Measurements from ENCODE around the gene TMEM120B.
"Not testable (repeated sequence)": the region's sequence is repeated elsewhere in the genome, so short reads cannot be mapped to it uniquely, and the experiment has no call there.

The TMEM120B gene

DNA sequence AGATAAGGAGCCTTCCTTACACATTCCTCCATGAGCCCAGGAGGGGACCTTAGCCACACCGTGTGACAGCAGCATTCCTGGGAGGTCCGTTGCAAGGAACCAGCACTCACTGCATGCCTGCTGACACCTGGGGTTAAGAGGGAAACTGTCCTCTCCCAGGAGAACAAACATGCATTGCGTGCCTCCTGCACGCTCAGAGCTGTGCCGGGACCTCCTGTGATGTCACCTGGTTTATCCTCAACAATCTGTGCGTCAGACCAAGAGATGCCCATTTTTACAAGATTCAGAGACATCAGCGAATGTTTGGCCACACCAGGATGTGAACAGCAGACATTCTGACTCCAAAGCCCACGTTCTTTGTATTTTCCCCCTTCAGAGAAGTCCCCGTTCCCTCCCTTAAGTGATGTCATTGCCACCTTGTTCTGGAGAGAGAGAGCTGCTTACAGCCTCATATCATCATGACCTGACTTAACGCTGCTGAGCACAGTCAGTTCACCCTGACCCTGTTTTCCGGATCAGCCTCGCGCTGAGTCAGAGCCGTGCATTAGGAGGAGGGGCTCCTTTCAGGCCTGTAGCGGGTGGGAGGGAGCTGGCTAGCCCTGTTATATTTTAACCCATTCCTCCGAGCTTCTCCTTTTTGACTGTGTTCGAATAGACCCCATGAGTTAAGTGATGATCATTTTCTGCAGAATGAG, 36.2 kb downstream of the TMEM120B start:
- DNase-seq, result no peak

DNA sequence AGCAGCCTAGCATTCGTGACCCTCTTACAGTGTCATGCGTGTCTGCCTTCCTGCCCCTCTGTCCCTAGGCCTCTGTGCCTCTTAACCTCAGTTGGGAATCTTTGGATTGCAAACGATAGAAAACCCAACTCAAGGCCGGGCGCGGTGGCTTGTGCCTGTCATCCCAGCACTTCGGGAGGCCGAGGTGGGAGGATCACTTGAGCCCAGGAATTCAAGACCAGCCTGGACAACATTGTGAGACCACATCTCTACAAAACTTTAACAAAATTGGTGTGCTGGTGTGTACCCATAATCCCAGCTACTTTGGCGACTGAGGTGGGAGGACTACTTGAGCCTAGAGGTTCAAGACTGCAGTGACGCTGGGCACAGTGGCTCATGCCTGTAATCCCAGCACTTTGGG, 36.7 kb downstream of the TMEM120B start:
- DNase-seq, result no peak

DNA sequence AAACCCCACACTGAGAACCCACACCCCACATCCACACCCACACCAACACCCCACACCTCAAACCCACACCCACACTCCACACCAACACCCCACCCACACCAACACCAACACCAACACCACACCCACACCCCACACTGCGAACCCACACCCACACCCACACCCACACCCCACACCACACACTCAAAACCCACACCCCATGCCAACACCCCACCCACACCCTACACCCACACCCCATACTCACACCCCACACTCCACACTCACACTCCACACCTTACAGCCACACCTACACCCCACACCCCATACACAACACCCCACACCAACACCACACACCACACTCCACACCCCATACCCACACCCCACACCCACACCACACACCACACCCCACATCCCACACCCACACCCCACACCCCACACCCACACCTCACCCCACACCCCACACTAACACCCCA, 38.0 kb downstream of the TMEM120B start:
- peak; percentile 41 for DNase-seq

DNA sequence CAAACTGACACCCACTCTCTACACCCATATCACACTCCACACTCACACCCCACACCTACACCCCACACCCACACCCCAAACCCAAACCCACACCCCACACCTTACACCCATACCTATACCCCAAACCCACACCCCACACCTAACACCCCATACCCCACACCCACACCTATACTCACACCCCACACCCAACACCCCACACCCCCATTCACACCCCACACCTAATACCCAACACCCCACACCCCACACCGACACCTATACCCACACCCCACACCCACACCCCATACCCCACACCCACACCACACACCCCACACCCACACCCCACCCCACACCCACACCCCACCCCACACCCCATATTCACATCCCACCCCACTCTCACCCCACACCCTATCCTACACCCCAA, 38.5 kb downstream of the TMEM120B start:
- peak; percentile 27 for DNase-seq

DNA sequence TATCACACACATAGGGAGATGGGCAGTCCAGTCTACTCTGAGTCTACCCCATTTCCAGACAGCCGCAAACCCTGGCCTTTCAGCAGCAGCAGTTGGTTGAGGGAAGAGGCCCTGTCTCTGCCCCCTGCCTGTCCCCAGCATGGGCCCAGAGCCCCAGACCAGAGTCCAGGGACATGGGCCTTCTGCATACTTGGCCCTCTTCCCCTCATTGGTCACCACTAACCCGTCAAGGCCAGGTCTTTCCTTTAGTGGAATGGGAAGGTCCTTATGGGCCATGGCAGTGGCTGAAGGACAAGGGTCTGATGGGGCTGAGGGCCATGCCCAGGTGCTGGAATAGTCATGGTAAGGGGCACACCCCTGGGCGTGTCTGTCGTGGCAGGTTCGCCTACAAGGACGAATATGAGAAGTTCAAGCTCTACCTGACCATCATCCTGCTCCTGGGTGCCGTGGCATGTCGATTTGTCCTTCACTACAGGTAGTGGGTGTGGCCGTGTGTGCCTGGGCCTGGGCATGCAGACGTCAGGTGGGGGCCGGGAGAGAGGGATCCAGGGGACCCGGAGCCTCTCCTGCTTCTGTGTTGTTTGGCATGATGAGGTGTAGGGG, 39.3 kb downstream of the TMEM120B start:
- DNase-seq, result no peak

DNA sequence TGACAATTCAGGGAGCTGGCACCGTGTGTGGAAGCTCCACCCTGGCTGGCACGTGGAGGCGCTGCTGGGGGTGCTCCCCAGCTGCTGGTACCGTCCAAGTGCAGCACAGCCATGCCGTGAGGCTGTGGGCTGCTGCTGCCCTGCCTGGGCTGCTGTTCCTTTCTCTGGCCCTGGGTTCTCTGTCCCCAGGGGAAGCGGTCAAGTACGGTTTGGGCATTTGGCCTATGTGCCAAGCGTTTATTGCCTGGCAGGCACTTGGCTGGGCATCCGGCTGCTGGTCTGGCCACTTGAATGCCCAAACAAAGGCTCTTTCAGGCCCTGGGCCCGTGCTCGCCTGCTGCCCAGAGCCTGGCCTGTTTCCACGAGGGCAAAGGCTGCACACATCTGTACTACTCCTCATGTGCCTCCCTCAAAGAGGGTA, 41.3 kb downstream of the TMEM120B start:
- DNase-seq, result no peak

DNA sequence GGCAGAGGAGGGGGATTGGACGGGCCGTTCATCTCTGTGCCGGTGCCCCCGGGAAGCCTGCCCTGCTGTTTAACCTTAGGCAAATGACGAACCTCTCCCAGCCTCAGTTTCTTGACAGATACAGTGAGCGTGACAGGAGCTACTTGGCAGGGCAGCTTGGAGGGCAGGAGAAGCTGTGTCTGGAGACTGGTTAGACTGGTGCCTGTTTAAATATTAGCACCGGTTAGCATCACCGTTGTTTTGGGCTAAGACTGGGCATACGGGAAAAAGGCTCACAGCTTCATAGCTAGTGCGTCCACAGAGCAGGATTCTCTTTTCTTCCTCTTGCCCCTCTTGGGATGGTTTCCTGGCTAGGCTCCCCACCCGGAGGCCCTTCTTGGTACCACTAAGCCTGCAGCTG, 42.3 kb downstream of the TMEM120B start:
- DNase-seq, result no peak

DNA sequence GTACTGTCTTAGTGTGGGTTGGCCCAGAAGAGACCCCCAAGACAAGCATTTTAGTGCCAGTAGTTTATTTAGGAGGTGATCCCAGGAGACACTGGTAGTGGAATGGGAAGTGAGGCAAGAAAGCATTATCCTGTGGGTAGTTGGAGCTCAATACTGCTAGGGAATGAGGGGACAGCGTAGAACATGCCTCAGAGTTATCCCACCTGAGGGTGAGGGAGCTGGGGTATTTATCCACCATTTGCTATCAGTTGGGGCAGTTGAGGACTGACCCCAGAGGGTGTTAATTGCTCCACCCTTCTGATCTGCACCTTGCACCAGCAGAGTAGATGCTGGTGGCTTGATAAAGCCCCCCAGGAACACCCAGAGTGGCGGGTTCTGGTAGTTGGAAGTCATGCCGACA, 43.0 kb downstream of the TMEM120B start:
- DNase-seq, result no peak

DNA sequence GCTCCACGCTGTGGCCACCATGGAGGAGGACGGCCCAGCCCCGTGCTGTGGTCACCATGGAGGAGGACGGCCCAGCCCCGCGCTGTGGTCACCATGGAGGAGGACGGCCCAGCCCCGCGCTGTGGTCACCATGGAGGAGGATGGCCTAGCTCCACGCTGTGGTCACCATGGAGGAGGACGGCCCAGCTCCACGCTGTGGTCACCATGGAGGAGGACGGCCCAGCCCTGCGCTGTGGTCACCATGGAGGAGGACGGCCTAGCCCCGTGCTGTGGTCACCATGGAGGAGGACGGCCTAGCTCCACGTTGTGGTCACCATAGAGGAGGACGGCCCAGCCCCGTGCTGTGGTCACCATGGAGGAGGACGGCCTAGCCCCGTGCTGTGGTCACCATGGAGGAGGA, 46.0 kb downstream of the TMEM120B start:
- not testable (repeated sequence) for DNase-seq

DNA sequence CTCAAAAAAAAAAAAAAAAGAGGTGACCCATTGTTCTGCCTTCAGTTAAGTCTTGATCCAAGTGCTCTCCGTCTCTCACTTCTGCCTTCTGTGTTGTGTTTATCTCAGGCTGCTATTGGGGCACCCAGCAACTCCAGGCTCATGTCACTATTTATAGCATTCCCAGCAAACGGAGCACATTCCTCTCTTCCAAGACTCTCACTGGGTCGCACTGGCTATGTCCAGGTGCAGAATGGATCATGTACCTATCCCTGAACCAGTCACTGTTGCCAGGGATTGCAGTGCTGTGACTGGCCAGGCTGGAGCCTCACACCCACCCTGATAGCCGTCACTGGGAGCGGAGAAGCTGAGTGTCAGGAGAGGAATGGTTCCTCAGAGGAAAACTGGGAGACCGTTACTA, 49.7 kb downstream of the TMEM120B start:
- no peak for DNase-seq

DNA sequence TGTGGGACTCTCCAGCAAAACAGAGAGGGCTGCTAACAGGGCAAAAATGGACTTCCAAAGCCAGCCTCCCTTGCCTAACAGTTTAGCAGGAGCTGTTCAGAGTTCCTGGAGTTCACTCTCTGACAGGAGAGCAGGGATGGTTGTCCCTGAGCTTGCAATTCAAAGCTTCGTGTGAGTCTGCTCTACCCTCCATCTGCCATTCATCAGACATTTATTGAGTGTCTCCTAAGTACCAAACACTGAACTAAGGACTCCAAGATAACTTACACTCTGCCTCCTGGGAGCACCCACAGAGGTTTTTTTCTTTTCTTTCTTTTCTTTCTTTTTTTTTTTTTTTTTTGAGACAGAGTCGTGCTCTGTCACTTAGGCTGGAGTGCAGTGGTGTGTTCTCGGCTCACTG, 52.3 kb downstream of the TMEM120B start:
- DNase-seq, result no peak

DNA sequence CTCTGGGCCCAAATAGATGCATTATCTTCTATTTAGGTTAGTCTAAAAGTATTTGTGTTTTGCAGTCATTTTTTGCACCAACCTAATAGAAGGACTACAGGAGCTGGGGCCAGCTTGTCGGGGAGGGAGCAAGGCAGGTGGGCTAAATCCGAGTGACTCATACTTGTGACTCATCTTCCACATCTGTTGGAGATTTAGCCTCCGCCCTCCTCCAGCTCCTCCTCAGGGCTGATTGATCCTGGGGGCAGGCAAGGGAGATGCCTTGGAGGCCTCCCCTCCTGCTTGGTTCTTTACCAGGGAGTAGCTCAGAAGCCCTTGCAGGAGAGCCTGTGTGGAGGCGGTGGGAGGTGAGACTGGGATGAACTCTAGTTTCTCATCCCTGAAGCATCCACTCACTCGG, 53.0 kb downstream of the TMEM120B start:
- DNase-seq, result no peak

DNA sequence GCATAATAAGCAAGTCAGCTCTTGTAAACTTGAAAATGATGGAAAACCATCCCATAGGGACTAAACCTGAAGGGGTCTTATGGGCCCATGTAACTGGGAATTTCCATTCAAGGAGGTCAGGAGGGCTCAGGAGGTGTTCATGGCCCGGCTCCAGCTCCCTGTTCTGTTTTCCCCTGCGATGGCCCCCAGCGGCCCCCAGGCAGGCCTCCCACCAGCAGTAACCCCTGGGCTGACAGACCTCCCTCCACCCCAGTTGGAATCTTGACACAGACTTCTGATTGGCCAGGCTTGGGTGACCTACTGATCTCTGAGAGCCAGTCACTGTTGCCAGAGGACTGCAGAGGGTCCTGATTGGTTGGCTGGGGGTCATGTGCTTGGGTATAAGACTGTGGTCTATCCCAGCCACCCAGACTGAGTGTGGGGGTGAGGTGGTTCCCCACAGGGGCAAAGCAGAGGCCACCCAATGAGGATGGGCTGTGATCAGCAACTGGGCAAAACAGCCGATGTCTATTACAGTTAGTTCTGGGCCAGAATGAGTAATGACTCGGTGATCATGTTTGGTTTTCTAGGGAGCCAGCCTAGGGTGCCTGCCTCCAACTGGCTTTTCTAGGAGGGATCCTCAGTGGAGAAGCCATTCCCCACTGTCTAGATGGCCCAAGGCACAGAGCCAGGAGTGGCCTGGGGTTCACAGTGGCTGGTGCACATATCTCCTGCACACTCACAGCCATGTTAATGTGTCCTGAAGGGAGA, 53.9 kb downstream of the TMEM120B start:
- no peak for DNase-seq

DNA sequence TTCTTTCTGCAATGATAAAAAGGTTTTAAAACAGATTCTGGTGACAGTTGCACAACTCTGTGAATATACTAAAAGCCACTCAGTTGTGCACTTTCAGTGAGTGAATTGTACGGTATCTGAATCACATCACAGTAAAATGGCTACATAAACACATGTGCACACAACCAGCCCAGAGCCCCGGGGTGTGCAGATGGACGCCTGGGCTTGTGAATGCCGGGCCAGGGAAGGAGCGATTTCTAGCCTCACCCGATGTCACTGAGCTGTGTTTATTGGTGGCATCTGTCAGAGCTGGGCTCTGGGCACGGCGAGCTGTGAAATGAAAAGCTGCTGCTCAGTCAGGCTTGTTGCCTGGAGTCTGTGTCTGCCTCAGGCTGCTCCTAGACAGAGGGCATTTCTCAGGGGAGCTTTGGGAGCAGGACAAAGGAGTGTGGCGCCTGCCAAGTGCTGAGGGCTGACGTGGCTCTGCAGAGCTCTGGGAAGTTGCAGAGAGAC, 55.0 kb downstream of the TMEM120B start:
- no peak for DNase-seq

DNA sequence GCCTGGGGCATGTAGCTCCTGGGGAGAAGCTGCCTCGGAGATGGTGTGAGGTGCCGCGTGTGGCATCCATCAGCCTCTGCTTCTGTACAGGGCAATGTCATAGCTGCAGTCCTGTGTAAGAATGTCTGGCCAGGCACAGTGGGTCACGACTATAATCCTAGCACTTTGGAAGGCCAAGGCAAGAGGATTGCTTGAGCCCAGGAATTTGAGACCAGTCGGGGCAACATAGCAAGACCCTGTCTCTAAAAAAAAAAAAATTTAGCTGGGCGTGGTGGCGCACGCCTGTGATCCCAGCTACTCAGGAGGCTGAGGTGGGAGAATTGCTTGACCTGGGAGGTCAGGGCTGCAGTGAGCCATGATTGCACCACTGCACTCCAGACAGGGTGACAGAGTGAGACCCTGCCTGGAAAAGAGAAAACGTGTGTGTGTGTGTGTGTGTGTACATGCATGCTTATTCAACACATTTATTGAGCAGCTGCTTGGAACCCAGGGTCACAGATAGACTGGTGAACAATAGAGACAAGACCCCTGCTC, 56.8 kb downstream of the TMEM120B start:
- DNase-seq, result no peak

DNA sequence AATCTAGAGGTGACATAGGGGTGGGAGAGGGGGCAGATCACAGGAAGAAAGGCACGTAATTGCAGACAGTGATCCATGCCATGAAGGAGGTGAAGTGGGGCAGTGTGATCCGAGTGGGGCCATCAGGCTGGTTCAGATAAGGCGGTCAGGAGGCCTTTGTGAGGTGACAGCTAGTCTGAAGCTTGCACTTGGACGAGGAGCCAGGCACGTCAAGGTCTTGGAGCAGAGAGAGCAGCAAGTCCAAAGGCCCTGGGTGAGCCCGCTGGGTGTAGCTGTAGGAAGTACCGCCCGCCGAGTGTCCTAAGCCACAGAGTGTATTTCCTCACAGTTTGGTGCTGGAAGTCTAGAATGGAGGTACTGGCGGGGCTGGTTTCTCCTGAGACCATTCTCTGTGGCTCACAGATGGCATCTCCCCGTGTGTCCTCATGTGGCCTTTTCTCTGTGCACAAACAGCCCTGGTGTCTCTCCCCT, 57.3 kb downstream of the TMEM120B start:
- DNase-seq, result no peak

DNA sequence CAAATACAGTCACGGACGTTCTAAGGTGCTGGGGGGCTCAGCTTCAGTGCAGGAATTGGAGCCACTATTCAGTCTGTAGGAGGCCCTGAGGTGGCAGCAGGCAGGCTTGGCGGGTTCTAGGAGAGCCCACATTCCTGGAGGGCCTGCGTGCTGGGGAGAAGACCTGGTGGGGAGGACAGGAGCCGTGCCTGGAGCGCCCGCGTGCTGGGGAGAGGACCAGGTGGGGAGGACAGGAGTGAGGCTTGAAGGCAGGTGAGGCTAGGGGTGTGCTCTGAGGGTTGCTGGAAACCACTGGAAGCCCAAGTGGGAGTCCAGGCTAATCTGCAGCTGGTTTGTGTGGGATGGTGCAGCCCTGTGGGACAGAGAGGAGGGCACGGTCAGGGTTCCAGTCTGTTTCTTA, 57.8 kb downstream of the TMEM120B start:
- DNase-seq, result no peak

DNA sequence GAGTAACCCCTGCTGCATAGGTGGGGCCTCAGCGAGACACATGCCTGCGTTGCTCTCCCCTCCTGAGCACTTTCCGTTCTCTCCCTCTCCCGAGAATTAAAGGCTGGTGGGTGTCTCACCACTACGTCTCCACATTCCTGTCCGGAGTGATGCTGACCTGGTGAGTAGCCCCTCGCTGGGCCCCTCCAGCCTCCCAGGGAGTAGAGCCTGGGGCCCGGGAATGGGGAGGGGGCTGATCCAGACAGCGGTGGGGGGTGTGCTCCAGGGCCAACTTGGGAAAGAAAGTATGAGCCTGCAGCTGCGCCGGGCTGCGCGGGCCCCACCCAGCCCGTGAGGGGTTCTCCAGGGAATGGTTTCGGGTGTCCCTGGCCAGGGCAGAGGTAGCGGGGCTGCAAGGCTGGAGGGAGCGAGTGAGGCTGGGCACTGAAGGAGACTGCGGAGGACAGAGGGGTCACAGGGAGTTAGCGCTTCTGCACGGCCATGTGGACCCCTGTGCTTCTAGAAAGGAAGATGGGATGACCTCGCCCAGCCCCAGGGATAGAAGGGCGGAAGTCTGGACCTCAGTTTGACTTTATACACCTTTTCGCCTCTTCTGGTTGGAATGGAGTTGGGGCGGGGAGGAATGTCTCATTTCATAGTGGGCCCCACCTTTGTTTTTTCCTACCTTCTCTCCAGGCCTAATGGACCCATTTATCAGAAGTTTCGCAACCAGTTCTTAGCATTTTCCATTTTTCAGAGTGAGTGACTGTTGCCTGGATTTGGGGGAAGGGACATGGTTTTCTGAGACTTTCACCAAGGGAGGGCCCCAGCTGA, 58.5 kb downstream of the TMEM120B start:
- no peak for DNase-seq

DNA sequence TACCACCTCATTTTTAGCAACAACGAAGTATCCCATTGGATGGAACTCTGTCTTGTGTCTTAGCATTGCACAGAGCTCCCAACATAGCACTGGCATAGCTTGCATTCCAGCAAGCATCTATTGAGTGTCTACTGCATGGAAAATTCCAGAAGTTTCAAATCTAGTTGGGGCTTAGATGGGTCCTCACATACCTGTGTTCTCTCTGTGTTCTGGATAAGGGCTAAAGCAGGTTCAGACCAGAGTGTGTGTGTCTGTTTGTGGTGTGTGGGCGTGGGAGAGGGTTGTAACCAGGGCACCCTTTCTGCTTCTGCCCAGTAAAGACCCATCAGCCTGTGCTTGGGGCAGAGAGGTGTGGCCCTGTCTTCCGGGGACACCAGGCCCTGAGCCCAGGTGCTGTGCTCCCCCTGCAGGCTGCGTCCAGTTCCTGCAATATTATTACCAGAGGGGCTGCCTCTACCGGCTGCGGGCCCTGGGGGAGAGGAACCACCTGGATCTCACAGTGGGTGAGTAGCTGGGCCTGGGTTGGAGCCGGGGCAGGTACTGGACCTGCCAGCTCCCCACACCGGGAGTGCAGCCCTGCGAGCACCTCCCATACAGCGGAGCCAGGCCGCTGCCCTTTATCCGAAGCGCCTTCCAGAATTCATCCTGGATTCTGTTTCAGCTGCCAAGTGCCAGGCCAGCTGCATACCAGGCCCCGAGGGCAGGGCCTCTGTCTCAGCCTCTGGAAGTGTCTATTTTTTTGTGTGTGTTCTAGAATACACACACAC, 60.6 kb downstream of the TMEM120B start:
- DNase-seq, result peak; percentile 84

DNA sequence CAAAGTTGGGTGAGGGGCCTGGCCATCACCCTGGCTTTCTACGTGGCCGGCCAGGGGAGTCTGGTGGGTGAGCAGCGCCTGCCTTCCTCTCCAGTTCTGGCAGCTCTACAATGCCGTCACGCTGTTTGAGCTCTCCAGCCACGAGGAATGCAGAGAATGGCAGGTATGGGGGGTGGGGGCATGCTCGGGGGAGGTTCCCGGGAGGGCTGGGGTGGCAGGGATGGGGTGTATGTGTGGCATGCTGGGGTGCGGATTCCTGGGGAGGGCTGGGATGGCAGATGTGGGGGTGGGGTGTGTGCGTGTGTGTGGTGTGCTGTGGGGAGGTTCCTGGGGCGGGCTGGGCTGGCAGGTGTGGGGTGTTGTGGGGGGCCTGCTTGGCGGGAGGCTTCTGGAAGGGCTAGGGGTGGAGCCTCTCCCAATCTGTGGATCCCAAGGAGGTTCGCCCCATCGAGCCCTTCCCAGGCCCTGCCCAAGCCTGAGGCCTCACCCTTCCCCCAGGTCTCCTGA, 62.5 kb downstream of the TMEM120B start:
- no peak for DNase-seq

DNA sequence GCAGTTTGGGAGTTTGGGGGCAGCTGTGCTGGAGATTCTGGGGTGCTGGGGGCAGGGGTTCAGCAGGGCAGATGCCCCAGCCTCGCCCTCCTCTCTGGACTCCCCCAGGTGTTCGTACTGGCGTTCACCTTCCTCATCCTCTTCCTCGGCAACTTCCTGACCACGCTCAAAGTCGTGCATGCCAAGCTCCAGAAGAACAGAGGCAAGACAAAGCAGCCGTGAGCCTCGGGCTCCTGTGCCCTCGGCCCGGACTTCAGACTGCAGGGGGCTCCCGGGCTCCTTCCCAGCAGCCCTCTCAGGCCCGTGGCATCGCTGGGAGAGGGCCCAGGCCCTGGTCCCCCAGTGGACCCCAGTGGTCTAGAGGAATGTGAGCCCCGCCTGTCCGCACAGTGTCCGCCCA, 62.9 kb downstream of the TMEM120B start:
- DNase-seq, result no peak
